HEK293 (cell line): ENCODE results near the gene BACH1.

Experiments used
- CTCF ChIA-PET: fragments of 350-600 bp; formaldehyde crosslinking; extraction: SDS; loops from one replicate; lab custom pipeline; 2021; ENCODE audit warnings: antibody characterized with exemption; lab: Yijun Ruan, JAX
- POLR2A ChIA-PET: fragments of 300-600 bp; formaldehyde crosslinking; extraction: SDS; loops from one replicate; lab custom pipeline; 2020; ENCODE audit warnings: antibody characterized with exemption, inconsistent platforms; lab: Yijun Ruan, JAX
- H3K27ac ChIP-seq: fragments of 200-500 bp; sonication (Bioruptor generic); 2 replicates; pipeline ENCODE4 v1.5.1; 2014; ENCODE audit warnings: low read depth, low read length, control low read depth, inconsistent platforms; ENCODE audit errors: extremely low read depth
- H3K36me3 ChIP-seq, 2 experiments: fragments of 200-500 bp in 1 of 2; sonication (Bioruptor generic) in 1 of 2; 1 replicate in 1 of 2; 2 replicates in 1 of 2; pipeline ENCODE4 v1.5.1; 2014 to 2017; ENCODE audit warnings: inconsistent platforms in 2 of 2, low read length in 2 of 2; ENCODE audit not compliant: control insufficient read depth in 2 of 2, insufficient read depth in 1 of 2
- H3K4me1 ChIP-seq: fragments of 200-500 bp; sonication (Bioruptor generic); 2 replicates; pipeline ENCODE4 v1.5.1; 2014; ENCODE audit warnings: mild to moderate bottlenecking, low read length, inconsistent platforms; ENCODE audit not compliant: control insufficient read depth, insufficient read depth
- H3K4me3 ChIP-seq: 2 replicates; pipeline ENCODE4 v1.5.1; 2011; ENCODE audit warnings: low read depth, mild to moderate bottlenecking, control low read depth, low read length, moderate library complexity
- H3K9me3 ChIP-seq: fragments of 200-500 bp; sonication (Bioruptor generic); 2 replicates; pipeline ENCODE4 v1.5.1; 2014; ENCODE audit warnings: low read depth, low read length, inconsistent platforms; ENCODE audit not compliant: control insufficient read depth, insufficient read depth
- BCL11A ChIP-seq: fragments of 450-650 bp; formaldehyde crosslinking; IDR thresholded peaks from 2 replicates; pipeline ENCODE4 v1.5.1; 2016; ENCODE audit warnings: low read depth, missing biosample characterization, missing genetic modification characterization
- KLF10 ChIP-seq: fragments of 450-650 bp; IDR thresholded peaks from 2 replicates; pipeline ENCODE4 v1.5.1; 2018; ENCODE audit warnings: missing biosample characterization, mild to moderate bottlenecking, missing genetic modification characterization
- KLF17 ChIP-seq: fragments of 450-650 bp; formaldehyde crosslinking; IDR thresholded peaks from 2 replicates; pipeline ENCODE4 v1.5.1; 2016; ENCODE audit warnings: missing biosample characterization, missing genetic modification characterization
- PRDM1 ChIP-seq: fragments of 450-650 bp; formaldehyde crosslinking; IDR thresholded peaks from 2 replicates; pipeline ENCODE4; 2016; ENCODE audit warnings: missing biosample characterization, missing genetic modification characterization
- RBAK ChIP-seq: fragments of 450-650 bp; formaldehyde crosslinking; IDR thresholded peaks from 2 replicates; pipeline ENCODE4 v1.5.1; 2016; ENCODE audit warnings: missing biosample characterization, missing genetic modification characterization
- SETDB1 ChIP-seq: IDR thresholded peaks from one replicate; pipeline ENCODE4 v1.6.1; 2017; ENCODE audit warnings: mild to moderate bottlenecking, low read length, moderate library complexity, mixed read lengths; ENCODE audit not compliant: insufficient read length
- ZBTB20 ChIP-seq: fragments of 450-650 bp; formaldehyde crosslinking; IDR thresholded peaks from 2 replicates; pipeline ENCODE4 v1.5.1; 2016; ENCODE audit warnings: missing biosample characterization, missing genetic modification characterization
- ZEB2 ChIP-seq: fragments of 450-650 bp; formaldehyde crosslinking; IDR thresholded peaks from 2 replicates; pipeline ENCODE4 v1.5.1; 2016; ENCODE audit warnings: missing biosample characterization, missing genetic modification characterization
- ZFHX2 ChIP-seq: fragments of 450-650 bp; formaldehyde crosslinking; conservative IDR thresholded peaks from 2 replicates; pipeline ENCODE4 v1.5.1; 2016; ENCODE audit warnings: missing biosample characterization, missing genetic modification characterization
- ZIC2 ChIP-seq: fragments of 450-650 bp; formaldehyde crosslinking; IDR thresholded peaks from 2 replicates; pipeline ENCODE4 v1.5.1; 2016; ENCODE audit warnings: missing biosample characterization, missing genetic modification characterization
- ZNF132 ChIP-seq: fragments of 450-650 bp; formaldehyde crosslinking; IDR thresholded peaks from 2 replicates; pipeline ENCODE4 v1.5.1; 2017; ENCODE audit warnings: missing biosample characterization, missing genetic modification characterization, borderline replicate concordance
- ZNF140 ChIP-seq: fragments of 450-650 bp; formaldehyde crosslinking; IDR thresholded peaks from 2 replicates; pipeline ENCODE4 v1.5.1; 2016; ENCODE audit warnings: missing biosample characterization, missing genetic modification characterization
- ZNF184 ChIP-seq: fragments of 450-650 bp; IDR thresholded peaks from 2 replicates; pipeline ENCODE4 v1.5.1; 2018; ENCODE audit warnings: missing biosample characterization, mild to moderate bottlenecking, missing genetic modification characterization
- ZNF248 ChIP-seq: fragments of 450-650 bp; formaldehyde crosslinking; IDR thresholded peaks from 2 replicates; pipeline ENCODE4 v1.5.1; 2017; ENCODE audit warnings: missing biosample characterization, missing genetic modification characterization
- ZNF350 ChIP-seq: fragments of 450-650 bp; formaldehyde crosslinking; IDR thresholded peaks from 2 replicates; pipeline ENCODE4 v1.5.0; 2017; ENCODE audit warnings: missing biosample characterization, mild to moderate bottlenecking, missing genetic modification characterization
- ZNF362 ChIP-seq: fragments of 450-650 bp; formaldehyde crosslinking; IDR thresholded peaks from 2 replicates; pipeline ENCODE4 v1.5.1; 2016; ENCODE audit warnings: missing biosample characterization, missing genetic modification characterization
- ZNF394 ChIP-seq: fragments of 450-650 bp; formaldehyde crosslinking; IDR thresholded peaks from 2 replicates; pipeline ENCODE4 v1.5.1; 2016; ENCODE audit warnings: missing biosample characterization, missing genetic modification characterization, mild to moderate bottlenecking, moderate library complexity, borderline replicate concordance
- ZNF404 ChIP-seq: fragments of 450-650 bp; formaldehyde crosslinking; IDR thresholded peaks from 2 replicates; pipeline ENCODE4 v1.5.1; 2017; ENCODE audit warnings: missing biosample characterization, missing genetic modification characterization
- ZNF426 ChIP-seq: fragments of 450-650 bp; formaldehyde crosslinking; IDR thresholded peaks from 2 replicates; pipeline ENCODE4 v1.5.1; 2017; ENCODE audit warnings: missing biosample characterization, missing genetic modification characterization, mild to moderate bottlenecking, inconsistent platforms, moderate library complexity
- ZNF518A ChIP-seq: fragments of 450-650 bp; formaldehyde crosslinking; conservative IDR thresholded peaks from 2 replicates; pipeline ENCODE4 v1.5.1; 2016; ENCODE audit warnings: low read depth, missing biosample characterization, missing genetic modification characterization
- ZNF521 ChIP-seq: fragments of 450-650 bp; formaldehyde crosslinking; IDR thresholded peaks from 2 replicates; pipeline ENCODE4 v1.5.1; 2017; ENCODE audit warnings: missing biosample characterization, mild to moderate bottlenecking, missing genetic modification characterization
- ZNF544 ChIP-seq: fragments of 450-650 bp; formaldehyde crosslinking; IDR thresholded peaks from 2 replicates; pipeline ENCODE4 v1.5.0; 2017; ENCODE audit warnings: missing biosample characterization, missing genetic modification characterization
- ZSCAN30 ChIP-seq: fragments of 450-650 bp; IDR thresholded peaks from 2 replicates; pipeline ENCODE4 v1.5.1; 2018; ENCODE audit warnings: missing biosample characterization, mild to moderate bottlenecking, missing genetic modification characterization, moderate library complexity
- TF ChIP-seq, protein P1 (sequence below): fragments of 450-650 bp; formaldehyde crosslinking; IDR thresholded peaks from 2 replicates; pipeline ENCODE4 v1.5.1; 2017; ENCODE audit warnings: missing biosample characterization, missing genetic modification characterization
- TF ChIP-seq, protein P2 (sequence below): fragments of 450-650 bp; formaldehyde crosslinking; IDR thresholded peaks from 2 replicates; pipeline ENCODE4 v1.5.1; 2016; ENCODE audit warnings: missing biosample characterization, missing genetic modification characterization

The BACH1 gene

DNA sequence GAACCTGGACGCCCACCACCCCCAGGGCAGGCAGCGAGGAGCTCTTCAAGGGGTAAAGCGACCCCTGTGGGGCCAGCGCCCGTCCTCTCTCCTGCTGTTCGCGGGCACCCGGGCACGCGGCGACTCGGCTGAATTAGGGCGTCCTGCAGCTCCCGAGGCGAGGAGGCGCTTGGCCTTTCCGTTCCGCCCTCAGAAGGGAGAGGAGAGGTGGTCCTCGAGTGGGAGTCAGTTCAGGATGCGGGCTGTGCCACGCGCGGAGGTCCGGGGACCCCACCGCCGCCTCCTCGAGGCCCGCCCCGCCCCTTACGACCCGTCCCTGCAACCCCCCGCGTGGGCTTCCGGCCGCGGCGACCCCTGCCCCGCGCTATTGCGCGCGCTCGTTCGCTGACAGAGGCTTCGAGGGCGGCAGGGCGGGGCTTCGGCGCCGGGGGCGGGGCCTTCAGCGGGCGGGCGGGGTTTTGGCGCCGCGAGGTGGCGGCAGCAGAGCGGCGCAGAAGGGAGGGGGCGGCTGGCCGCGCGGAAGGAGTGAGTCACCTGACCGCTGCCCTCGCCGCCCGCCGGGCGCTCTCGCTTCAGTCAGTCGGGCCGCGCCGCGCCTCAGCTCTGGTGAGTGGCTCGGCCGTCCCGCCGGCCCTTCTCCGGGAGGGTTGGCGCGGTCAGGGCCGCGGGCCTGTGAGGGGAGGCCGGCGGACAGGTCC, at the start of gene BACH1:
Gene BACH1, plus strand, starts transcription at position 575 of the 698 bp plus-strand sequence. CDS start 22,359 bp downstream, outside the sequence.
- H3K36me3 ChIP-seq, result no peaks in the 10 kb centered on the region
- peak within 1 kb of the TSS; percentile 54 for H3K4me3 ChIP-seq
- H3K9me3 ChIP-seq, result no peaks in the 10 kb centered on the region
- POLR2A ChIA-PET, result interaction anchor here (0.8 to 2.4 kb wide), 7 partner anchors 8 to 296 kb away, joined by 3 to 7 read pairs (median 3); partner anchors contain the start of gene CCT8
- peak within 1 kb of the TSS; percentile 73; the same call in 1 of the 2 replicates for H3K27ac ChIP-seq
- CTCF ChIA-PET, result interaction anchor here (0.7 to 2.7 kb wide), 6 partner anchors 11 to 134 kb away, joined by 3 to 13 read pairs (median 4); no protein-coding TSS in a partner anchor
- peaks cover 18% of the 10 kb centered on the region; the same call in 1 of the 2 replicates for H3K4me1 ChIP-seq
- TF ChIP-seq KLF10 (tag by site-specific recombination), result peak; percentile 48
- peak; percentile 73 for TF ChIP-seq ZSCAN30 (tag by site-specific recombination)
- no peak for TF ChIP-seq PRDM1 (tag by site-specific recombination)
- 0 out of 2 replicates have a peak, but pooled peaks have one; percentile 61 for TF ChIP-seq KLF17 (tag by site-specific recombination)
- no peak for TF ChIP-seq SETDB1
- TF ChIP-seq RBAK (tag by site-specific recombination), result no peak
- TF ChIP-seq ZNF132 (tag by site-specific recombination), result no peak
- no peak for TF ChIP-seq ZNF248
- no peak for TF ChIP-seq ZNF521 (tag by site-specific recombination)
- no peak for TF ChIP-seq ZNF350
- TF ChIP-seq ZNF394 (tag by site-specific recombination), result no peak
- no peak for TF ChIP-seq BCL11A
- TF ChIP-seq ZNF544 (tag by site-specific recombination), result no peak
- TF ChIP-seq, protein P1, sequence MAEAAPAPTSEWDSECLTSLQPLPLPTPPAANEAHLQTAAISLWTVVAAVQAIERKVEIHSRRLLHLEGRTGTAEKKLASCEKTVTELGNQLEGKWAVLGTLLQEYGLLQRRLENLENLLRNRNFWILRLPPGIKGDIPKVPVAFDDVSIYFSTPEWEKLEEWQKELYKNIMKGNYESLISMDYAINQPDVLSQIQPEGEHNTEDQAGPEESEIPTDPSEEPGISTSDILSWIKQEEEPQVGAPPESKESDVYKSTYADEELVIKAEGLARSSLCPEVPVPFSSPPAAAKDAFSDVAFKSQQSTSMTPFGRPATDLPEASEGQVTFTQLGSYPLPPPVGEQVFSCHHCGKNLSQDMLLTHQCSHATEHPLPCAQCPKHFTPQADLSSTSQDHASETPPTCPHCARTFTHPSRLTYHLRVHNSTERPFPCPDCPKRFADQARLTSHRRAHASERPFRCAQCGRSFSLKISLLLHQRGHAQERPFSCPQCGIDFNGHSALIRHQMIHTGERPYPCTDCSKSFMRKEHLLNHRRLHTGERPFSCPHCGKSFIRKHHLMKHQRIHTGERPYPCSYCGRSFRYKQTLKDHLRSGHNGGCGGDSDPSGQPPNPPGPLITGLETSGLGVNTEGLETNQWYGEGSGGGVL (tag by site-specific recombination), result peak; percentile 5; the same call in 1 of the 2 replicates
- peak; percentile 73 for TF ChIP-seq ZFHX2
- TF ChIP-seq ZNF518A (tag by site-specific recombination), result no peak
- peak; percentile 88 for TF ChIP-seq ZIC2 (tag by site-specific recombination)
- TF ChIP-seq ZNF426, result no peak
- TF ChIP-seq ZNF140 (tag by site-specific recombination), result no peak
- no peak for TF ChIP-seq ZNF362 (tag by site-specific recombination)
- no peak for TF ChIP-seq ZEB2 (tag by site-specific recombination)
- TF ChIP-seq ZNF184, result no peak
- TF ChIP-seq ZBTB20 (tag by site-specific recombination), result peak; percentile 24; the same call in 1 of the 2 replicates
- TF ChIP-seq ZNF404 (tag by site-specific recombination), result no peak
- TF ChIP-seq, protein P2, sequence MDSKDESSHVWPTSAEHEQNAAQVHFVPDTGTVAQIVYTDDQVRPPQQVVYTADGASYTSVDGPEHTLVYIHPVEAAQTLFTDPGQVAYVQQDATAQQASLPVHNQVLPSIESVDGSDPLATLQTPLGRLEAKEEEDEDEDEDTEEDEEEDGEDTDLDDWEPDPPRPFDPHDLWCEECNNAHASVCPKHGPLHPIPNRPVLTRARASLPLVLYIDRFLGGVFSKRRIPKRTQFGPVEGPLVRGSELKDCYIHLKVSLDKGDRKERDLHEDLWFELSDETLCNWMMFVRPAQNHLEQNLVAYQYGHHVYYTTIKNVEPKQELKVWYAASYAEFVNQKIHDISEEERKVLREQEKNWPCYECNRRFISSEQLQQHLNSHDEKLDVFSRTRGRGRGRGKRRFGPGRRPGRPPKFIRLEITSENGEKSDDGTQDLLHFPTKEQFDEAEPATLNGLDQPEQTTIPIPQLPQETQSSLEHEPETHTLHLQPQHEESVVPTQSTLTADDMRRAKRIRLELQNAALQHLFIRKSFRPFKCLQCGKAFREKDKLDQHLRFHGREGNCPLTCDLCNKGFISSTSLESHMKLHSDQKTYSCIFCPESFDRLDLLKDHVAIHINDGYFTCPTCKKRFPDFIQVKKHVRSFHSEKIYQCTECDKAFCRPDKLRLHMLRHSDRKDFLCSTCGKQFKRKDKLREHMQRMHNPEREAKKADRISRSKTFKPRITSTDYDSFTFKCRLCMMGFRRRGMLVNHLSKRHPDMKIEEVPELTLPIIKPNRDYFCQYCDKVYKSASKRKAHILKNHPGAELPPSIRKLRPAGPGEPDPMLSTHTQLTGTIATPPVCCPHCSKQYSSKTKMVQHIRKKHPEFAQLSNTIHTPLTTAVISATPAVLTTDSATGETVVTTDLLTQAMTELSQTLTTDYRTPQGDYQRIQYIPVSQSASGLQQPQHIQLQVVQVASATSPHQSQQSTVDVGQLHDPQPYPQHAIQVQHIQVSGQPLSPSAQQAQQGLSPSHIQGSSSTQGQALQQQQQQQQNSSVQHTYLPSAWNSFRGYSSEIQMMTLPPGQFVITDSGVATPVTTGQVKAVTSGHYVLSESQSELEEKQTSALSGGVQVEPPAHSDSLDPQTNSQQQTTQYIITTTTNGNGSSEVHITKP (tag by site-specific recombination), result peak; percentile 39
